IPS-NIHi7 (cell line): ENCODE data around the gene OVCH1.

ENCODE experiments used
- DNase-seq: peaks from one replicate; pipeline ENCODE4 v3.0.0; 2012; ENCODE audit warnings: mixed read lengths; ENCODE audit errors: extremely low spot score

OVCH1 gene

GRCh38 chr12:29497588-29497987 is at the start of gene OVCH1:
Gene OVCH1, minus strand, starts transcription at chr12:29497686. Its CDS starts 0 bp downstream, at chr12:29497686.
- no peak for DNase-seq

- DNase-seq, result no peak
Measured at GRCh38 chr12:29547151-29547632, 49.7 kb upstream of the OVCH1 start.

- no peak for DNase-seq
Measured at GRCh38 chr12:29546000-29546399, 48.5 kb upstream of the OVCH1 start.

- no peak for DNase-seq
Measured at GRCh38 chr12:29545102-29545467, 47.6 kb upstream of the OVCH1 start.

GRCh38 chr12:29544428-29545101 is 47.1 kb upstream of the OVCH1 start:
- no peak for DNase-seq

- no peak for DNase-seq
Measured at GRCh38 chr12:29543036-29543435, 45.5 kb upstream of the OVCH1 start.

- no peak for DNase-seq
Measured at GRCh38 chr12:29537298-29537697, 39.8 kb upstream of the OVCH1 start.

- peak; percentile 29 for DNase-seq
Measured at GRCh38 chr12:29534935-29535334, 37.4 kb upstream of the OVCH1 start.

- DNase-seq, result no peak
Measured at GRCh38 chr12:29533815-29534489, 36.5 kb upstream of the OVCH1 start.

GRCh38 chr12:29531471-29531870 is 34.0 kb upstream of the OVCH1 start:
- no peak for DNase-seq

GRCh38 chr12:29530436-29530835 is 33.0 kb upstream of the OVCH1 start:
- DNase-seq, result no peak

GRCh38 chr12:29528161-29528560 is 30.7 kb upstream of the OVCH1 start:
- DNase-seq, result no peak

GRCh38 chr12:29521951-29522350 is 24.5 kb upstream of the OVCH1 start:
- no peak for DNase-seq

GRCh38 chr12:29519585-29520182 is 22.2 kb upstream of the OVCH1 start:
- peak; percentile 28 for DNase-seq

GRCh38 chr12:29518407-29518806 is 20.9 kb upstream of the OVCH1 start:
- DNase-seq, result no peak

GRCh38 chr12:29517264-29517663 is 19.8 kb upstream of the OVCH1 start:
- DNase-seq, result no peak

GRCh38 chr12:29516431-29516875 is 19.0 kb upstream of the OVCH1 start:
- no peak for DNase-seq

GRCh38 chr12:29510591-29511185 is 13.2 kb upstream of the OVCH1 start:
- no peak for DNase-seq

GRCh38 chr12:29509503-29509902 is 12.0 kb upstream of the OVCH1 start:
- no peak for DNase-seq

GRCh38 chr12:29508949-29509348 is 11.5 kb upstream of the OVCH1 start:
- no peak for DNase-seq

- DNase-seq, result no peak
Measured at GRCh38 chr12:29505122-29505521, 7.6 kb upstream of the OVCH1 start.

- DNase-seq, result no peak
Measured at GRCh38 chr12:29503283-29503682, 5.8 kb upstream of the OVCH1 start.

- DNase-seq, result no peak
Measured at GRCh38 chr12:29499235-29499634, 1.7 kb upstream of the OVCH1 start.
